Measurements from ENCODE around the gene PHLDB3. TPM values are rescaled to one million over a fixed set of nuclear protein-coding genes. Genes with fewer than 3 reads are reported as not detected.

Gene PHLDB3
- total RNA-seq, 1 donor from 2014 or later = 3.4 TPM

DNA sequence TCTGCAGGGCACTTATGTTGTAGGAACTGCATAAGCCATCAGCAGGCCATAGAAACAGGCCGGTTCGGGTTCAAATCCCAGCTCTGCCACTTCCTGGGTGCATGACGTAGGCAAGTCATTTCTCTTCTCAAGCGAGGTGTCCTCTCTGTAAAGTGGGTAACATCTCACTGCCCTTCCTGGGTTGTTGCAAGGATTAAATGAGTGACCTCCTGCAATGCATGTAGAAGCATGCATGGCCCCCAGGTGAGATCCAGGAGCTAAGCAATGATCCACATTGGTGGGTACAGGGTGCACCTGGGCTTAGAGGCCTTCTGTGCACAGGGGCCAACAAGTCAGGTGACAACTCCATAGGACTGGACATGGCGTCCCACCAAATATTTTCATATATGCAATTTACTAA is 13.8 kb downstream of the PHLDB3 start:
- H3K4me1 Mint-ChIP-seq = no peaks in the 10 kb centered on the region
- no peak overlapping the region for H3K27ac Mint-ChIP-seq
- H3K27ac ChIP-seq = no peak overlapping the region
- no peaks in the 10 kb centered on the region for H3K9me3 ChIP-seq (ENCODE audit: low read depth)
- no peak overlapping the region for H3K4me3 ChIP-seq
- no peaks in the 10 kb centered on the region for H3K36me3 ChIP-seq
- H3K27me3 Mint-ChIP-seq (ENCODE audit: insufficient read depth, low read depth) = peaks cover 2% of the 10 kb centered on the region
- no peak overlapping the region for H3K9ac ChIP-seq
- H3K4me3 Mint-ChIP-seq = no peak overlapping the region
- H3F3A ChIP-seq (ENCODE audit: low read depth) = no peaks in the 10 kb centered on the region
- no peaks in the 10 kb centered on the region for H3K36me3 Mint-ChIP-seq
- TF ChIP-seq EZH2phosphoT487 (IDR thresholded peaks at IDR 0.05) = no peak
- TF ChIP-seq, protein P1, sequence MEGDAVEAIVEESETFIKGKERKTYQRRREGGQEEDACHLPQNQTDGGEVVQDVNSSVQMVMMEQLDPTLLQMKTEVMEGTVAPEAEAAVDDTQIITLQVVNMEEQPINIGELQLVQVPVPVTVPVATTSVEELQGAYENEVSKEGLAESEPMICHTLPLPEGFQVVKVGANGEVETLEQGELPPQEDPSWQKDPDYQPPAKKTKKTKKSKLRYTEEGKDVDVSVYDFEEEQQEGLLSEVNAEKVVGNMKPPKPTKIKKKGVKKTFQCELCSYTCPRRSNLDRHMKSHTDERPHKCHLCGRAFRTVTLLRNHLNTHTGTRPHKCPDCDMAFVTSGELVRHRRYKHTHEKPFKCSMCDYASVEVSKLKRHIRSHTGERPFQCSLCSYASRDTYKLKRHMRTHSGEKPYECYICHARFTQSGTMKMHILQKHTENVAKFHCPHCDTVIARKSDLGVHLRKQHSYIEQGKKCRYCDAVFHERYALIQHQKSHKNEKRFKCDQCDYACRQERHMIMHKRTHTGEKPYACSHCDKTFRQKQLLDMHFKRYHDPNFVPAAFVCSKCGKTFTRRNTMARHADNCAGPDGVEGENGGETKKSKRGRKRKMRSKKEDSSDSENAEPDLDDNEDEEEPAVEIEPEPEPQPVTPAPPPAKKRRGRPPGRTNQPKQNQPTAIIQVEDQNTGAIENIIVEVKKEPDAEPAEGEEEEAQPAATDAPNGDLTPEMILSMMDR (IDR thresholded peaks at IDR 0.05) = no peak
- TF ChIP-seq EZH2 (IDR thresholded peaks at IDR 0.05) = no peak
- no peak overlapping the region for H2AFZ ChIP-seq (replicated peaks)
- no peak overlapping the region for H3K4me2 ChIP-seq
- no peaks in the 10 kb centered on the region for H4K20me1 ChIP-seq (ENCODE audit: low read depth)
- no peaks in the 10 kb centered on the region for H3K4me1 ChIP-seq
- H3K9me3 Mint-ChIP-seq = no peaks in the 10 kb centered on the region
- H3K79me2 ChIP-seq (ENCODE audit: low read depth) = no peaks in the 10 kb centered on the region
- no peaks in the 10 kb centered on the region for H3K27me3 ChIP-seq
- DNase-seq (ENCODE audit: low spot score) = no peak

DNA sequence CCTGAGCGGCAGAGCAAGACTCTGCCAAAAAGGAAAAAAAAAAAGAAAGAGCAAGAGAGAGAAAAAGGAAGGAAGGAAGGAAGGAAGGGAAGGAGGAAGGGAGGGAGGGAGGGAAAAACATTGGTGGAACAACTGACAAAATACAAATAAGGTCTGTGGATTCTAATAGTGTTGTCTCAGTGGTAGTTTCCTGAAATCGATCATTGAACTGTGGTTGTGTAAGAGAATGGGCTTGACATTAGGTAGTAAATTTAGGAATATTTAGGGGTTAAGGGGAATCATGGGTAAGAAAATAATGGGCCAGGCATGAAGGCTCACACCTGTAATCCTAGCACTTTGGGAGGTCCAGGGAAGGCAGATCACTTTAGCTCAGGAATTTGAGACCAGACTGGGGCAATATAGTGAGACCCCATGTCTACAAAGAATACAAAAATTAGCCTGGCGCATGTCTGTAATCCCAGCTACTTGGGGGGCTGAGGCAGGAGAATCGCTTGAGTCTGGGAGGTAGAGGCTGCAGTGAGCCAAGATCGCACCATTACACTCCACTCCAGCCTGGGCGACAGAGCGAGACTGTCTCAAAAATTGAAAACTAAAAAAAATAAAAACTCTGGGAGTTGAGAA is 14.5 kb downstream of the PHLDB3 start:
- Histone ChIP-seq H3K36me3 (no peaks in the 10 kb centered on the region), H3K27ac (no peak overlapping the region), H3K4me1 (no peaks in the 10 kb centered on the region), H3F3A (ENCODE audit: low read depth) (no peaks in the 10 kb centered on the region), H3K27me3 (no peaks in the 10 kb centered on the region), H3K9me3 (ENCODE audit: low read depth) (no peaks in the 10 kb centered on the region), H3K9ac (no peak overlapping the region), H3K4me2 (no peak overlapping the region), H4K20me1 (ENCODE audit: low read depth) (no peaks in the 10 kb centered on the region), H2AFZ (replicated peaks) (no peak overlapping the region), H3K79me2 (ENCODE audit: low read depth) (no peaks in the 10 kb centered on the region), H3K4me3 (no peak overlapping the region)
- Mint-ChIP-seq H3K4me1 (no peaks in the 10 kb centered on the region), H3K27ac (no peak overlapping the region), H3K9me3 (no peaks in the 10 kb centered on the region), H3K4me3 (no peak overlapping the region), H3K27me3 (ENCODE audit: insufficient read depth, low read depth) (no peaks in the 10 kb centered on the region), H3K36me3 (no peaks in the 10 kb centered on the region)
- DNase-seq (ENCODE audit: low spot score) = no peak
- TF ChIP-seq EZH2 (IDR thresholded peaks at IDR 0.05) = no peak
- TF ChIP-seq, protein P1 (IDR thresholded peaks at IDR 0.05) = no peak
- no peak for TF ChIP-seq EZH2phosphoT487 (IDR thresholded peaks at IDR 0.05)

DNA sequence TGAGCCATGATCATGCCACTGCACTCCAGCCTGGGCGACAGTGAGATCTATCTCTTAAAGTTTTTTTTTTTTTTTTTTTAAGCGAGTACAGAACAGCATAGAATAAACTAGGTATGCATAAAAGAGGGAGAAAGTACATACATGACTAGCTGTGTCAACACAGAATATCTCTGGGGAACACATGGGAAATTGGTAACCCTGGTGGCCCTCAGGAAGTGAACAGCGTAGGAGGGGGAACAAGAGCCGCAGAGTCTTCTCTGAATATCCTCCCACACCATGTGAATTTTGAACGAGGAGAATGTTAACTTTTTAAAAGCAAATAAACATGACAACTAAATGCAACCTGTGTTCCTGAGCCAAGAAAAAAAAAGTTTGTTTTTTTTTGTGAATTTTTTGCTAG is 15.2 kb downstream of the PHLDB3 start:
- no peak overlapping the region for H3K27ac ChIP-seq
- H3K79me2 ChIP-seq (ENCODE audit: low read depth) = no peaks in the 10 kb centered on the region
- no peak for DNase-seq (ENCODE audit: low spot score)
- TF ChIP-seq, protein P1 (IDR thresholded peaks at IDR 0.05) = no peak
- TF ChIP-seq EZH2 (IDR thresholded peaks at IDR 0.05) = no peak
- TF ChIP-seq EZH2phosphoT487 (IDR thresholded peaks at IDR 0.05) = no peak
- no peaks in the 10 kb centered on the region for H3K9me3 ChIP-seq (ENCODE audit: low read depth)
- H3K4me3 Mint-ChIP-seq = no peak overlapping the region
- no peaks in the 10 kb centered on the region for H4K20me1 ChIP-seq (ENCODE audit: low read depth)
- H3F3A ChIP-seq (ENCODE audit: low read depth) = no peaks in the 10 kb centered on the region
- no peaks in the 10 kb centered on the region for H3K9me3 Mint-ChIP-seq
- no peak overlapping the region for H3K27ac Mint-ChIP-seq
- no peak overlapping the region for H3K9ac ChIP-seq
- no peak overlapping the region for H2AFZ ChIP-seq (replicated peaks)
- no peaks in the 10 kb centered on the region for H3K36me3 Mint-ChIP-seq
- no peaks in the 10 kb centered on the region for H3K4me1 ChIP-seq
- no peaks in the 10 kb centered on the region for H3K27me3 Mint-ChIP-seq (ENCODE audit: insufficient read depth, low read depth)
- H3K36me3 ChIP-seq = no peaks in the 10 kb centered on the region
- no peak overlapping the region for H3K4me3 ChIP-seq
- H3K4me1 Mint-ChIP-seq = no peaks in the 10 kb centered on the region
- H3K27me3 ChIP-seq = no peaks in the 10 kb centered on the region
- no peak overlapping the region for H3K4me2 ChIP-seq

Measured in neural progenitor cell (in vitro differentiated cells).